Measurements from ENCODE around the gene KRTAP5-4. TPM values are rescaled to one million over a fixed set of nuclear protein-coding genes. Genes with fewer than 3 reads are reported as not detected.

The KRTAP5-4 gene
- total and polyA plus RNA-seq, 2 donors (not counting 1 experiment from before 2014, with no cell fraction given): not detected

DNA sequence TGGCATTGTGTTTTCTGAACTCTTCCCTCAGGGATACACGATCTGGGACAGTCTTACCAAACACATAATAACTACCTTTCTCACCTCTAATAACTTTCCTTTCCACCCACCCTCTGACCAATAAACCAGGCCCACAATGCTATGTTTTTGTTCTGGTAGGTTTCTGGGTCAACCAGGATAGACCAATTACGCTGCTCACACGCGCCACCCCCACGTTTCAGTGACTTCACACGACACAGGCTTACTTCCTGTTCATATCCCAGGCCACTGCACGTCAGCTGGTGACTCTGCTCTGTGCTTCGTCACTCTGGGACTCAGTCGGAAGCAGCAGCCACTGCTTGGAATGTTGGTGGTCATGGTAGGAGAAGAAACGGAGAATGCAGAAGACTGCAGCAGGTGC lies 2.5 kb downstream of the KRTAP5-4 start:
- H3K4me3 ChIP-seq (ENCODE audit: control extremely low read depth in 1 of 5, extremely low read depth in 1 of 5, insufficient read depth in 1 of 5, low read depth in 2 of 5, low read length in 4 of 5): no peak overlapping the region
- POLR2A ChIA-PET: no interaction called here
- H3K79me2 ChIP-seq (ENCODE audit: control insufficient read depth, insufficient read depth, low read length): no peaks in the 10 kb centered on the region
- Mint-ChIP-seq H3K9me3 (ENCODE audit: insufficient read depth) (no peaks in the 10 kb centered on the region), H3K27me3 (peaks cover 38% of the 10 kb centered on the region), H3K4me3 (no peak overlapping the region), H3K4me1 (peaks cover 5% of the 10 kb centered on the region), H3K27ac (no peak overlapping the region)
- CTCF ChIA-PET: no interaction called here
- no peaks in the 10 kb centered on the region for H3K27me3 ChIP-seq (replicated peaks in 1 of 4; ENCODE audit: control extremely low read depth in 1 of 4, control insufficient read depth in 3 of 4, insufficient read depth in 4 of 4, low read length in 3 of 4)
- TF ChIP-seq EZH2 (IDR thresholded peaks at IDR 0.05; ENCODE audit: borderline replicate concordance, insufficient read depth, low read depth, low read length, poor library complexity, severe bottlenecking): no peak
- TF ChIP-seq, protein P1, sequence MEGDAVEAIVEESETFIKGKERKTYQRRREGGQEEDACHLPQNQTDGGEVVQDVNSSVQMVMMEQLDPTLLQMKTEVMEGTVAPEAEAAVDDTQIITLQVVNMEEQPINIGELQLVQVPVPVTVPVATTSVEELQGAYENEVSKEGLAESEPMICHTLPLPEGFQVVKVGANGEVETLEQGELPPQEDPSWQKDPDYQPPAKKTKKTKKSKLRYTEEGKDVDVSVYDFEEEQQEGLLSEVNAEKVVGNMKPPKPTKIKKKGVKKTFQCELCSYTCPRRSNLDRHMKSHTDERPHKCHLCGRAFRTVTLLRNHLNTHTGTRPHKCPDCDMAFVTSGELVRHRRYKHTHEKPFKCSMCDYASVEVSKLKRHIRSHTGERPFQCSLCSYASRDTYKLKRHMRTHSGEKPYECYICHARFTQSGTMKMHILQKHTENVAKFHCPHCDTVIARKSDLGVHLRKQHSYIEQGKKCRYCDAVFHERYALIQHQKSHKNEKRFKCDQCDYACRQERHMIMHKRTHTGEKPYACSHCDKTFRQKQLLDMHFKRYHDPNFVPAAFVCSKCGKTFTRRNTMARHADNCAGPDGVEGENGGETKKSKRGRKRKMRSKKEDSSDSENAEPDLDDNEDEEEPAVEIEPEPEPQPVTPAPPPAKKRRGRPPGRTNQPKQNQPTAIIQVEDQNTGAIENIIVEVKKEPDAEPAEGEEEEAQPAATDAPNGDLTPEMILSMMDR (IDR thresholded peaks at IDR 0.05): no peak
- no peak overlapping the region for H3K9ac ChIP-seq (ENCODE audit: low read length)
- H3K4me2 ChIP-seq (replicated peaks; ENCODE audit: low read depth, low read length, poor library complexity, severe bottlenecking): no peak overlapping the region
- H3K36me3 ChIP-seq (replicated peaks in 1 of 2; ENCODE audit: control extremely low read depth in 1 of 2, control insufficient read depth in 1 of 2, extremely low read depth in 1 of 2, insufficient read depth in 2 of 2, low read length in 1 of 2): no peaks in the 10 kb centered on the region
- DNase-seq: no peak
- H4K20me1 ChIP-seq (ENCODE audit: control insufficient read depth, insufficient read depth, low read length, poor library complexity, severe bottlenecking): no peaks in the 10 kb centered on the region
- H2AFZ ChIP-seq (ENCODE audit: insufficient read depth, low read depth, low read length, poor library complexity, severe bottlenecking): no peak overlapping the region
- WGBS (ENCODE audit: insufficient coverage): 61% methylated on average over 9 of the region's 10 CpGs
- no peaks in the 10 kb centered on the region for H3K4me1 ChIP-seq (ENCODE audit: control insufficient read depth in 2 of 2, insufficient read depth in 2 of 2, low read length in 2 of 2)
- H3K9me3 ChIP-seq (ENCODE audit: control extremely low read depth in 1 of 3, control insufficient read depth in 2 of 3, insufficient read depth in 1 of 3, low read length in 2 of 3): no peaks in the 10 kb centered on the region
- H3K27ac ChIP-seq (ENCODE audit: low read length in 2 of 2): no peak overlapping the region
- intact Hi-C loops (cut with micrococcal nuclease): no loop called here
- no peak for ATAC-seq (ENCODE audit: low read depth)

DNA sequence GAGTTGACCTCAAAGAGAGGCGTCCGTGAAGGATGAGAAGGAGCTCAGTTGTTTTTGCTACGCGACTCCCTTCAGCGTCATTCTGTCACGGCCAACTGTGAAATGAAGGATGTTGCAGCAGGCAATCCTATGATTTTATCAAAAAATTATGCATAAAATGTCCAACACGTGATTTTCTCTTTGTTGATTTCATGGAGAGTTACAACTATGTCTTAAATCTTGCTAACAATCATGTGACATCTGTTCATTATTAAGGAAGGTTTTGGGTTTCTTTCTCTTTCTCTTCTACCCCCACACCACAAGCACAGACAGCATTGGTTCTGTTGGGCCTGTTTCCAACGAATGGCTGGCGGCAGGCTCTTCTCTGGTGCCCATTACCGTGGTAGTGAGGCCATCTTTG lies 3.7 kb downstream of the KRTAP5-4 start:
- H3K4me2 ChIP-seq (replicated peaks; ENCODE audit: low read depth, low read length, poor library complexity, severe bottlenecking): no peak overlapping the region
- H3K36me3 ChIP-seq (replicated peaks in 1 of 2; ENCODE audit: control extremely low read depth in 1 of 2, control insufficient read depth in 1 of 2, extremely low read depth in 1 of 2, insufficient read depth in 2 of 2, low read length in 1 of 2): no peaks in the 10 kb centered on the region
- CTCF ChIA-PET: no interaction called here
- WGBS (ENCODE audit: insufficient coverage): 83% methylated on average over 5 of the region's 10 CpGs
- H3K27ac ChIP-seq (ENCODE audit: low read length in 2 of 2): no peak overlapping the region
- ATAC-seq (ENCODE audit: low read depth) (no peak), DNase-seq (no peak)
- intact Hi-C loops (cut with micrococcal nuclease): no loop called here
- no peak overlapping the region for H3K4me3 ChIP-seq (ENCODE audit: control extremely low read depth in 1 of 5, extremely low read depth in 1 of 5, insufficient read depth in 1 of 5, low read depth in 2 of 5, low read length in 4 of 5)
- H2AFZ ChIP-seq (ENCODE audit: insufficient read depth, low read depth, low read length, poor library complexity, severe bottlenecking): no peak overlapping the region
- no peak overlapping the region for H3K9ac ChIP-seq (ENCODE audit: low read length)
- no peaks in the 10 kb centered on the region for H3K4me1 ChIP-seq (ENCODE audit: control insufficient read depth in 2 of 2, insufficient read depth in 2 of 2, low read length in 2 of 2)
- no peaks in the 10 kb centered on the region for H4K20me1 ChIP-seq (ENCODE audit: control insufficient read depth, insufficient read depth, low read length, poor library complexity, severe bottlenecking)
- POLR2A ChIA-PET: no interaction called here
- no peak overlapping the region for H3K27ac Mint-ChIP-seq
- no peaks in the 10 kb centered on the region for H3K79me2 ChIP-seq (ENCODE audit: control insufficient read depth, insufficient read depth, low read length)
- no peak overlapping the region for H3K4me3 Mint-ChIP-seq
- H3K9me3 Mint-ChIP-seq (ENCODE audit: insufficient read depth): no peaks in the 10 kb centered on the region
- H3K27me3 Mint-ChIP-seq: peaks cover 44% of the 10 kb centered on the region
- H3K4me1 Mint-ChIP-seq: peaks cover 5% of the 10 kb centered on the region
- TF ChIP-seq EZH2 (IDR thresholded peaks at IDR 0.05; ENCODE audit: borderline replicate concordance, insufficient read depth, low read depth, low read length, poor library complexity, severe bottlenecking): no peak
- TF ChIP-seq, protein P1 (IDR thresholded peaks at IDR 0.05): no peak
- H3K9me3 ChIP-seq (ENCODE audit: control extremely low read depth in 1 of 3, control insufficient read depth in 2 of 3, insufficient read depth in 1 of 3, low read length in 2 of 3): no peaks in the 10 kb centered on the region
- H3K27me3 ChIP-seq (replicated peaks in 1 of 4; ENCODE audit: control extremely low read depth in 1 of 4, control insufficient read depth in 3 of 4, insufficient read depth in 4 of 4, low read length in 3 of 4): no peaks in the 10 kb centered on the region

All from B cell (primary cell).